SK-N-DZ (cell line): Measurements from ENCODE around the gene FTO.

Experiments
- DNase-seq: peaks from one replicate; pipeline ENCODE4 v3.0.0-alpha.2; 2015; ENCODE audit warnings: low spot score

FTO gene

DNA sequence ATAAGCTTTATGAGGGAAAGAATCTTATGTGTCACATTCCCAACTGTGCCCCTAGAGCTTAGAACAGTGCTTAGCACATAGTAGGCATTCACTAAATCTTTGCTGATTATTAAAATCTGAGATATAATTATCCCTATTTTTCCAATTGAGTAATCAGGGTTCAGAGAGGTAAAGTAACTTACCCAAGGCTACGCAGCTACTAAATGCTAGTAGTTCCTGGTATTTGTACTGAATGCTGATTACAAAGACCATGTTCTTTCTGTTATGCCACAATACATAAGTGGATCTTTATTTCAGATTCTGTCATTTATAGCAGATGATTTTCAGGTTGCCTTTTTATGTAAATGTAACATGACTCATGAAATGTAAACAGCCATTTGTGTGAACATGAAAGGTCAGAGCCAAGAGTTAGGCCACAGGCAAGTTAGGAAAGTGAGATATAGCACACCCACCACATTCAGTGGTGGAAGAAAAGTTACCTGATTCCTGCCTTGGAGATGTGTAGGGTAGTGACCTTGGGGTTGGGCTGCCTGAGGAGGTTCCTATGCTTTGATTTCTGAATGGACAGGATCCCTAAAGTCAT is 77.2 kb downstream of the FTO start:
- no peak for DNase-seq

GRCh38 chr16:53782148-53782547 is 78.2 kb downstream of the FTO start:
- no peak for DNase-seq

GRCh38 chr16:53784291-53784690 is 80.3 kb downstream of the FTO start:
- no peak for DNase-seq

GRCh38 chr16:53785044-53785443 is 81.1 kb downstream of the FTO start:
- no peak for DNase-seq

DNA sequence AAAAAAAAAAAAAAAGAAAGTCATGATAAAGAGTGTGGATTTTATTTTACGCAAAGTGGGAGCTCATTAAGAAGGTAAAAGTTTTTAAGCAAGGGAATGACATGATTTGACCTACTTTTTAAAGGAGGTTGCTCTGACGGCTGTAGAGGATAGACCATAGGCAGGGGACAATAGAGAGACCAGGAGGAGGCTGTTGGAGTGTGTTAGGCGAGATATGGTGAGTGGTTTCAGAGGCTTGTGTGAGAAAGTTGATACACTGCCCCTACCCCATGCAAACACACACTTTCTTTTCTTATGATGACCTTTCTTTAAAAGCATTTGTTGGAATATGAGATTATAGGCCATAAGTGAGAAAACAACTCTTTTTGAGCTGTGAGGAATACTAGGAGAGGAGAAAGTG is 82.0 kb downstream of the FTO start:
- no peak for DNase-seq

- DNase-seq = no peak
These were observed 83.5 kb downstream of the FTO start for GRCh38 chr16:53787423-53787822.

DNA sequence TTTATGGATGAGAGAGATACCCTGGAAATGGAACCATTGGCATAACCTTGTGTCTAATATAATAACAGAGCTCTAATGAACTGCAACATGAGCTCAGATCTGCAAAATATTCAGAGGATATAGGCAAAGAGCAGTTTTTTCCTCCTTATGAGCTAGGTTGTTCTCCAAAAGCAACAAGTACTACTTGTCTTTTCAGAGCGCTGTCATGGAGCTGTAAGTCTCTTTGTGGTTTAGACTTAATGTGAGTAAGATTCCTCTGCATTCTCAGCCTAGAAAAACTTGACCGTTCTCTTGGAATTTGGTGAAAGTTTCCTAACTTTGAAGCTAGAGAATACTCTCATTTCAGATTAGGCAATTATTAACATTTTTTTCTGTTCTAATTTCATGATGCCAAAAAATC is 85.2 kb downstream of the FTO start:
- DNase-seq = no peak

GRCh38 chr16:53792161-53792951 is 88.4 kb downstream of the FTO start:
- DNase-seq = no peak

GRCh38 chr16:53803451-53803850 is 99.5 kb downstream of the FTO start:
- no peak for DNase-seq

DNA sequence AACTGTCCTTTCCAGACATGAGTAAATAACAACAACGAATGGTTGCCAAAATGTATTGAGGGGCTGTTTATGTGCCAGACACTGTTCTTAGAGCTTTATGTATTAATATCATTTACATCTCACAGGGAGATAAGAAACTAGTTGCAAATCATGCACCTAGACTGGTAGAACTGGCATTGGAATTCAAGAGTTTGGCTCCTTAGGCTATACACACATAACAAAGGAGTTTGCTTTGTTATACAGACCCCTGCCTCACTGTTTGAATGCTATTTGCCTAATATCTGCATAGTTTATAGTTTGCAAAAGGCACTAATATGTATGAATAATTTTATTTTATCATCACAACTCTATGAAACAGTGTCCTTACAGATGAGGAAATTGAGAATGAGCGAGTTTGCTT is 100.0 kb downstream of the FTO start:
- no peak for DNase-seq

DNA sequence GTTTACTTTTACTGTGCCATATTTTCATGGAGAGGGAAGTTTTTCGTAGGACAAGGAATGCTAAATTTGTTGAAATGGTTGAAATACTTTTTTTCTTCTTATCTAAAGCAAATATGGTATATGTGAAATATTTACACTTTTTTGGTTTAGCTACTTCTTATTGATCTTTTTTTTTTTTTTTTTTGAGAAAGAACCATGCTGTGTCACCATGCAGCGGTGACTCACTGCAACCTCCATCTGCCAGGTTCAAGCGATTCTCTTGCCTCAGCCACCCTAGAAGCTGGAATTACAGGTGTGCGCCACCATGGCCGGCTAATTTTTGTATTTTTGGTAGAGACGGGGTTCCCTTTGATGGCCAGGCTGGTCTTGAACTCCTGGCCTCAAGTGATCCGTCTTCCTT is 100.5 kb downstream of the FTO start:
- no peak for DNase-seq

GRCh38 chr16:53805113-53805512 is 101.2 kb downstream of the FTO start:
- no peak for DNase-seq

GRCh38 chr16:53805752-53806151 is 101.8 kb downstream of the FTO start:
- DNase-seq = peak; percentile 7

DNA sequence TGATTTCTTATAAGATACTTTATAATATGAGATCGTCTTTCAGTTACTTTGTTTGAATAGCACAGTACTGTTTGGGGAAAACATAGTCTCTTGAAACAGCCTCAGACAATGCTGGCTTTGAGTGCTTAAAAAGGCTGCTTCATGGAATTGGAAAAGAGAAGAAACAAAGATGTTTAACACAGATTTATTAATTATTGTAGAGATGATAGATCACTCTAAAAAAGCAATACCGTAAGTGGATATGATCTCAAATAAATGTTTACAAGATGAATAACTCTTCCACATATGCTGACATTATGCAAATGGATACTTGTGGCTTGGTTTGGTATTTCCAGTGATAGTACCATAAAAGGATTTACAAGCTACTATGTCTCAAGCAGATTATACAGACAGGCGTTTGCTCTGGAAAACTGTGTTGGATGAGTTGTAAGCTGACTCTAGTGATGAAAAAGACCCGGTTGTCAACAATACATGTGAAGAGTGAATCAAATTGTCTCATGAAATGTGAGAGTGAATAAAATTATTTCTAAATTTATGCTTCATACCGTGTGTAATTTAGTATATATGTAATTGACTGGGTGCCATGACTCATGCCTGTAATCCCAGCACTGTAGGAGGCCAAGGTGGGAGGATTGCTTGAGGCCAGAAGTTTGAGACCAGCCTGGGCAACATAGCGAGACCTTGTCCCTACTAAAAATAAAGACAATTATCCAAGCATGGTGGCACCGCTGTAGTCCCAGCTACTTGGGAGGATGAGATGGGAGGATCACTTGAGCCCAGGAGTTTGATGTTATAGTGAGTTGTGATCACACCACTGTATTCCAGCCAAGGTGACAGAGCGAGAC is 105.4 kb downstream of the FTO start:
- no peak for DNase-seq

GRCh38 chr16:53812914-53813313 is 109.0 kb downstream of the FTO start:
- no peak for DNase-seq

DNA sequence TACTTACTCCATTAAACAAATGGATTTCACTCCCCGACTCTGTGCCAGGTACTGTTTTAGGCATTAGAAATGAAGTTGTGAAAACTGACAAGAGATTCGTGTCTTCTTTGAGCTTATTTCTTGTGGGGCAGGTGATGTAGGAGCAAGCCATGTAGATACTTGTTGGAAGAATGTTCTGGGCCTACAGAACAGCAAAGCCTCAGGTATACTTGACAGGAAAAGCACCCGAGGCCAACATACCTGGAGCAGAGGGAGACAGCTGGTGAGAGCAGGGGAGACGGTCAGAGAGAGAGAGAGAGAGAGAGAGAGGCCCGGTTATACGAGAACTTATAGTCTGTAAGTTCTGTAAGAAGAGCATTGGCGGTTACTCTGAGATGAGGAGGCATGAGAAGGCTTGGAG is 110.8 kb downstream of the FTO start:
- no peak for DNase-seq

- DNase-seq = no peak
These were observed 112.4 kb downstream of the FTO start for GRCh38 chr16:53816211-53816836.

DNA sequence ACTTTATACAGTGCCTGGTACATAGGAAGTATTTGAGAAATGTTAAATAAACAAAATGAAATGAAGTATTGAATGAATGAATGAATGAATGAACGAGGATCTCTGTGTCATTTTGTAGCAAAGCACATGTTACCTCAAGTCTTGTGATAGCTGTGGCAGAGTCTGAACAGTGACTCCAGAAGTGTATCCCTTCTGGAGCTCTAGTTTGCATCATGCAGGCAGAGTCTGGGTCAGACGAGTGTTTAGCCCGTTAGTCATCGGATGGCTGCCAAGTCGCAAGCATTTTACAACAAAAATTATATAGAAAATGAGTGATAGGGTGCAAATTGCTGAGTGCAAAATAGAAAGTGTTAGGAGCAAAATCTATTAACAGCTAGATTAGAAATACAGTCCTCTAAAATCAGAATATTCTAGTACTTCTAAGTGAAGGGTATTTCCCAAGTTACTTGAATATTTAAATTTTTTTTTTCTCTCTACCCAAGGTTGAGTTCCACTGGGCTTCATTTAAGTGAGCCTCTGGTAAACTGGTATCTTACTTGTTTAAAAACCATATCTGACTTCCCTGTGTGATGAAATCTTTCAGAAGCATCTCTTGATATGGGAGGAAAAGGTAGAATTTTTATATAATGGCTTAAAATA is 113.3 kb downstream of the FTO start:
- DNase-seq = no peak

DNA sequence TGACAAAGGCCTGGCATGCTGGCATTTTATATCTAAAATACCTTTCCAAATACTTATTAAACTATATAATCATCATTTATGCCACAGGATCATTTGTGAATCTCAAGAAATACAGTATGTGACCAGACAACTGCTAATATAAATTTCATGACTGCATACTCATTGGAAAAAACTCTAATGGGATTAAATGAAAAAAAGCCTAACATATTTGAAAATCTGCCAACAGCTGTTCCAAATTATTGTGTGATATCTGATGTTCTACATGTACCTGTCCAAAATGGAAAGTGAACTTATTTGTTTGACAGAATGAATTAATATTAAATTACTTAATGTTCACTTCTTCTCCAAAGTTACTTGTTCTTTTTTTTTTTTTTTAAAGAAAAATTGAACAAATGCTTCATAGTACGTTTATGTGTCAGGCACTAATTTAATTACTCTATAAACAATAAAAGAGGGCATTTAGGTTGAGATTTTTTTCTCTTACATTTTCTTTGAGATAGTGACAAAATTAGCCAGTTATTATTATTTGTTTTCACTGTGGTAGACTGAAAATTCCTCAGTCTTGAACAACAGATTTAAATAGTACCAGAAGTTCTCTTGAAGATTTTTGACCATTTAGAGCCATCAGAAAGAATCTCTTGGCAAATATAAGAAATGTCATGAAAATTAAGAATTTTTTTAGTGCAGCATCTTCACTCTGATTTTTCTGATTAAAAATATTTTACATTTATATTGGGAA is 114.0 kb downstream of the FTO start:
- DNase-seq = no peak

- DNase-seq = no peak
These were observed 117.5 kb downstream of the FTO start for GRCh38 chr16:53821487-53821886.
